K562 treated with DMSO at 1 percent for 48 hours (cell line): ENCODE results near the gene RAB25. TPM values are rescaled to one million over a fixed set of nuclear protein-coding genes. Genes with fewer than 3 reads are reported as not detected.

Source experiments
- total RNA-seq: library from RNA; unstranded; fragments of 300-600 nt; gene quantifications from 2 replicates; pipeline ENCODE4 v1.2.3, GENCODE V29; 2022; ENCODE audit warnings: low replicate concordance; ENCODE audit errors: extremely low read depth

The RAB25 gene
- total RNA-seq, result not detected in 2 replicates

DNA sequence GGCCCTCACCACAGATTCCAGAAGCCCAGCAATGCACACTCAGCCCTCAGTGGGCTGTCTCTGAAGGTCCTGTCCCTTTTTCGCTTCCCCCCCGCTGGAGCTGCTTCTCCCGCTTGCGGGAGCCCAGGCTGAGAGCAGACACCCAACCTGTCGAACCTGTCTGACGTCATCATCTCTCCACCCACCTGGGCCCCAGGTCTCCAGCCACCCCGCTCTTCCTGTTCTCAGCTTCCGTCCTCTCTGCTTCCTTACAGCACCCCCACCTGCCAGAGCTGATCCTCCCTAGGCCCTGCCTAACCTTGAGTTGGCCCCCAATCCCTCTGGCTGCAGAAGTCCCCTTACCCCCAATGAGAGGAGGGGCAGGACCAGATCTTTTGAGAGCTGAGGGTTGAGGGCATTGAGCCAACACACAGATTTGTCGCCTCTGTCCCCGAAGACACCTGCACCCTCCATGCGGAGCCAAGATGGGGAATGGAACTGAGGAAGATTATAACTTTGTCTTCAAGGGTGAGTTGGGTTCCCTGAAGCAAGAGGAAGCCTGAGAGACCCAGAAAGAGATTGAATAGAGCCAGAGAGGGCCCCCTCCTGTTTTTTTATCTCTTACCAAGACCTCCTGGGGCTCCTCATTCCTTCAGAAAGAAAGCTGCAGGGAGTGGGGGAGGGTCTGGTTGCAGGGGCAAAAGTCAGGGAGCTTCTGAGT, at the start of gene RAB25:
Gene RAB25 (plus strand): TSS at position 224 of the 700 bp plus-strand sequence. CDS start 241 bp downstream, at position 465.

DNA sequence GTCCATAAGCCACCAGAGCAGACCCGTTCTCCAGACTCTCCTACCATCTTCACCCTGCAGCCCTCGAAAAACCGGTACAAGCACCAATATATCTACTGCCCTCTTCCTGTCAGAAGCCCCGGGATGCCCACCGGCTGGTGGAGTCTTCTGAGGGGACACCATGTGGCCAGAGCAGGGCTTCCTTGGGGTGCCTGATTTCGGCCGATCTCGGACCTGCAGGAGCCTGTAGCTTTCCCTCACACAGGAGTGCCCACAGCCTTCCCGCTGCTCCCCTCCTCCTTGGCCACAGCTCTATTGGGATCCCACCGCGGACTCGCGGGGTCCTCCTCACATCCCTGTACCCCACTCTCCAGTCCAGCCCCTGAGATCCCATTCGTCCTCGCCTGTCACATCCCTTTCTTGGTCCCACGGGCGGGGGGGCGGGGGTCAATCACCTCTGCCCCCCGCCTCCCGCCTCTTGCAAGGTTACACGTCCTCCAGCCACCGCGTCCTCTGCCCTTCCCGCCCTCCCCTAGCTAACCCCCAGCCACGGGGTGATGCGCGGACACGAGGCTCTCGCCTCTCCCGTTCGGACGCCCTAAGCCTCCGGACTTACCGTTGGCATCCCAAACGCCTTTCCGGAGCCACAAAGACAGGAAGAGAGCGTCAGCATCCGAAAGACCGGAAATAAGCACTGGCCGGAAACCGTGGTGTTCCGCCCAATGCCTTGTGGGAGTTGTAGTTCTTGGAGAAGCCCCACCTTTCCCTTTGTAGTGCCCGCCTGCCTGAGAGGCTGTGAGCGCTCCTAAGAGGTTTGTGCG, 40.5 kb upstream of the RAB25 start, which contains the start of gene SSR2:
Gene SSR2 (minus strand): TSS at position 659 of the 800 bp plus-strand sequence. CDS start 784 bp downstream, outside the sequence.

DNA sequence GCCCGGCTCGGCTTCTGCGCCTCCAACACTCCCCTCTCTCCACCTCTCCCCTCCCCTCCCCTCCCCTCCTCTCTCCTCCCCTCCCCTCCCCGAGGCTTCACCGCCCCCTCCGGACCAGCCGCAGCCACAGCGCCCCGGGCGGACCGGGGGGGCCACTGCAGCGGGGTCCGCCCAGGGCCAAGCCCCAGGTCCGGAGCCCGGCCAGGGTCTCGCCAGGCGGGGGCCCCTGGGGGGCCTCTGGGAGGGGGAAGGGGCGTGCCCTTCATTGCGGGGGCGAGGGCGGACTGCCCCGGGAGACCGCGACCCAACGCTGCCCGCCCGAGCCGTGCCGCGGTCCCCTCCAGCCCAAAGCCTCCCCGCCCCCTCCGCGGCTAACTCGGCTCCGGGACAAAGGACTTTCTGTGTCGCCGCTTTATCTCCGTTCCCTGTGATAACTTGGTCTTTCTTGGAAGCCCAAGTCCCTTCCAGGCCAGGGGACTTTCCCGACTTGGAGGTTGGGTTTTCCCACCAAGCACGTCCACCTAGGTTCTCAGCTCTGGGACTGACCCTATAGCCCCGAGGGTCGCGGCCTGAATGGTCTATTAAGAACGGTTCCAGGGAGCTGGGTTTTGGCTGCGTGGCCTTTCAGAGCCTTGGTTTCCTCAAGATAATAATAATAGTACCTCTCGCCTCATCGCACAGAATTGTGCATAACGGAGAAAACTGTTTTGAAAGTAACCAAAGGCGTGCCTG, 7.0 kb upstream of the RAB25 start, which contains the start of gene UBQLN4:
Gene UBQLN4 (minus strand): TSS at position 31 of the 732 bp plus-strand sequence. CDS start 97 bp downstream, outside the sequence.

DNA sequence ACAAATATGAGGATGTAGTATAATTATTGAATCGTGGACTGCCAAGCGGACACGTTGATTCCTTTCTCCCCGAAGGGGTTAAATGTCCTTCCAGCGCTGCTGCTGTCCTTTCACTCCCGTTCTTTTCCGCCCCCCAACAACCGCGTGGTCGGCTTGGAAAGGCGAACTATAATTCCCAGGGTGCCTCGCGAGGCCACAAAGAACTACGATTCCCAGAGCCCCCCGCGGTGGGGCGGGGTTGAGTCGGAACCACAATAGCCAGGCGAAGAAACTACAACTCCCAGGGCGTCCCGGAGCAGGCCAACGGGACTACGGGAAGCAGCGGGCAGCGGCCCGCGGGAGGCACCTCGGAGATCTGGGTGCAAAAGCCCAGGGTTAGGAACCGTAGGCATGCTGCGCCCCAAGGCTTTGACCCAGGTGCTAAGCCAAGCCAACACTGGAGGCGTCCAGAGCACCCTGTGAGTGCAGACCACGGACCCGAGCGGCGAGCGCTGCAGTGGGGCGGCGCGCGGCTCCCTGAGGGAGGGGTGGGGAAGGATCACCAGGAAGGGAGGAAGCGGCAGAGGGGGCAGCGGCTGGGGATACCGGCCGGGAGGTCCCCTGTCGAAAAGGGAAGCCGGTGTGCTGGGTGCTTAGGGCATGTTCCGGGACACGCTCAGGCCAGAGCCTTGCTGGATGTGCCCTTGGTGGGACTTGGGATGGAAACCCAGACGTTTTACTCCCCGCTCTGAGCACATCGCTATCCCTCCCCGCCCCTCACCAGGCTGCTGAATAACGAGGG, 6.3 kb upstream of the RAB25 start, which contains the start of gene LAMTOR2:
Gene LAMTOR2 (plus strand): TSS at position 283 of the 781 bp plus-strand sequence. CDS start 108 bp downstream, at position 391.

DNA sequence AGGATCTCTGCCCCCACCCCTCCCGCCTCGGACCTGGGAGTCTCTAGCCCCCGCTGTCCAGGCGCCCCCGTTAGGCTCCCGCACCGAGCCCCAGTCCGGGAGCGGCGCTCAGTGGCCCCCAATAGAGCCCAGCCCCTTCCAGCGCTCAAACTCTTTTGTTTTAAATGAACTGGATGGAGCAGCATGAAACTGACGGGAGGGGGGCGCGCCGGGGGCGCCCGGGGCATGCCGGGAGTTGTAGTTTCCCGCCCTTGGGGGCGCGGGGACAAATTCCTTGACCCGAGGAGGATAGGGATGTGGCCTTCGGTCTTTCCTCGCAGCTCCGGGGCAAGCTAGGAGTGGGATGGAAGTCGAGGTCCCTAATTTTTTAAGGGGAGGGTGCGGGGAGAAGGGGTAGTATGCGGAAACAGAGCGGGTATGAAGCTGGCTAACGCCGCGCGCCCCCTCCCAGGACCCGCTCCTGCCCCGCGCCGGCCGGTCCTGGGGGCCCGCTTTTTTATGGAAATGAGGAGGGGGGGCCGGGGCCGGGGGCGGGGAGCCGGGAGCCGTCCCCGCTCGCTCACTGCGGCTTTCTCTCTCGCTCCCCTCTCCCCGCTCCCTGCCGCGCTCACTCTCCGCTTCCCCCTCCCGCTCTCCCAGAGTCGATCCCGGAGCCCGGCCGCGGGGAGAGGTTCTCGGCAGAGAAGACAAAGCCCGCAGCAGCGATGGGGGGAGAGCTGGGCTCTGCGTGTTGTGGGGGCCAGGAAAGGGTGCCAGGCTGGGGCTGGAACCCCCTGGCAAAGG, 21.5 kb downstream of the RAB25 start, which contains the start of gene MEX3A:
Gene MEX3A (minus strand): TSS at position 157 of the 783 bp plus-strand sequence. CDS start 467 bp downstream, outside the sequence.

DNA sequence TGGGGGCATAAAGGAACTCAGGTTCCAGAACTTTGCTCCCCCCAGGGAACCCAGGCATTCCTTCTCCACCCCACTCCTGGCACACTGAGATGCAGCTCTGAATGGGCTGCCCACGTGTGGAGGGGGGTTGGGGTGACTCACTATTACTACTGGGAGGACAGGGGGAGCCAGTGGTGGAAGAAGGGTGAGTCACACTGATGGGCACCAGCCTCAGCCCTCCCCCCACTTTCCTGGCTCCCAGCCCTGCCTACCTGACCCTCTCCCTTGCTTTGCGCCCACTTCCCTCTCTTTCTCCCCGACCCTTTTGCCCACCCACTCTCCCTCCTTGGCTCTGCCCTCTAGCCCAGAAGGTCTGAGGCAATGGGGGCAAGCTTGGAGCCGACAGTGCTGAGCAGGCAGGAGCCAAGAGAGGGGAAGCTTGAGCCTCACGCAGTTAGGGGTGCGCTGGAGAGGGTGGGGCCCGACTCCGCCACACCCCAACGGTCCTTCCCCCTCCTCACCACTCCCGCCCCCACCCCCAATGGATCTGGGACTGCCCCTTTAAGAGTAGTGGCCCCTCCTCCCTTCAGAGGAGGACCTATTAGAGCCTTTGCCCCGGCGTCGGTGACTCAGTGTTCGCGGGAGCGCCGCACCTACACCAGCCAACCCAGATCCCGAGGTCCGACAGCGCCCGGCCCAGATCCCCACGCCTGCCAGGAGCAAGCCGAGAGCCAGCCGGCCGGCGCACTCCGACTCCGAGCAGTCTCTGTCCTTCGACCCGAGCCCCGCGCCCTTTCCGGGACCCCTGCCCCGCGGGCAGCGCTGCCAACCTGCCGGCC, 53.4 kb downstream of the RAB25 start, which contains the start of gene LMNA:
Gene LMNA (plus strand): TSS at position 611 of the 818 bp plus-strand sequence. CDS start 208 bp downstream, outside the sequence.

Other genes with a start within 250 kb of the RAB25 start
- not detected in 2 replicates for gene GON4L, start 203.9 kb upstream of the RAB25 start, total RNA-seq
- gene SYT11, start 201.6 kb upstream of the RAB25 start, total RNA-seq, result not detected in 2 replicates
- not detected in 2 replicates for gene RIT1, start 149.8 kb upstream of the RAB25 start, total RNA-seq
- gene KHDC4, start 126.7 kb upstream of the RAB25 start, total RNA-seq, result not detected in 2 replicates
- gene RXFP4, start 119.5 kb upstream of the RAB25 start, total RNA-seq, result not detected in 2 replicates
- gene ARHGEF2, start 82.6 kb upstream of the RAB25 start, total RNA-seq, result not detected in 2 replicates
- gene SSR2, start 40.2 kb upstream of the RAB25 start, total RNA-seq, result not detected in 2 replicates
- not detected in 2 replicates for gene UBQLN4, start 7.4 kb upstream of the RAB25 start, total RNA-seq
- not detected in 2 replicates for gene LAMTOR2, start 6.4 kb upstream of the RAB25 start, total RNA-seq
- not detected in 2 replicates for gene MEX3A, start 21.3 kb downstream of the RAB25 start, total RNA-seq
- not detected in 2 replicates for gene LMNA, start 53.6 kb downstream of the RAB25 start, total RNA-seq
- gene SEMA4A, start 92.4 kb downstream of the RAB25 start, total RNA-seq, result not detected in 2 replicates
- gene SLC25A44, start 132.9 kb downstream of the RAB25 start, total RNA-seq, result not detected in 2 replicates
- not detected in 2 replicates for gene PMF1, start 151.8 kb downstream of the RAB25 start, total RNA-seq
- not detected in 2 replicates for gene BGLAP, start 181.0 kb downstream of the RAB25 start, total RNA-seq
- not detected in 2 replicates for gene PAQR6, start 186.9 kb downstream of the RAB25 start, total RNA-seq
- gene SMG5, start 221.7 kb downstream of the RAB25 start, total RNA-seq, result not detected in 2 replicates
- not detected in 2 replicates for gene TMEM79, start 223.2 kb downstream of the RAB25 start, total RNA-seq
- not detected in 2 replicates for gene GLMP, start 234.5 kb downstream of the RAB25 start, total RNA-seq
- not detected in 2 replicates for gene VHLL, start 238.1 kb downstream of the RAB25 start, total RNA-seq